ENCODE data around the gene DUSP5. TPM values are rescaled to one million over a fixed set of nuclear protein-coding genes. Genes with fewer than 3 reads are reported as not detected.

The DUSP5 gene
- total RNA-seq, 1 donor: 10.1 TPM

DNA sequence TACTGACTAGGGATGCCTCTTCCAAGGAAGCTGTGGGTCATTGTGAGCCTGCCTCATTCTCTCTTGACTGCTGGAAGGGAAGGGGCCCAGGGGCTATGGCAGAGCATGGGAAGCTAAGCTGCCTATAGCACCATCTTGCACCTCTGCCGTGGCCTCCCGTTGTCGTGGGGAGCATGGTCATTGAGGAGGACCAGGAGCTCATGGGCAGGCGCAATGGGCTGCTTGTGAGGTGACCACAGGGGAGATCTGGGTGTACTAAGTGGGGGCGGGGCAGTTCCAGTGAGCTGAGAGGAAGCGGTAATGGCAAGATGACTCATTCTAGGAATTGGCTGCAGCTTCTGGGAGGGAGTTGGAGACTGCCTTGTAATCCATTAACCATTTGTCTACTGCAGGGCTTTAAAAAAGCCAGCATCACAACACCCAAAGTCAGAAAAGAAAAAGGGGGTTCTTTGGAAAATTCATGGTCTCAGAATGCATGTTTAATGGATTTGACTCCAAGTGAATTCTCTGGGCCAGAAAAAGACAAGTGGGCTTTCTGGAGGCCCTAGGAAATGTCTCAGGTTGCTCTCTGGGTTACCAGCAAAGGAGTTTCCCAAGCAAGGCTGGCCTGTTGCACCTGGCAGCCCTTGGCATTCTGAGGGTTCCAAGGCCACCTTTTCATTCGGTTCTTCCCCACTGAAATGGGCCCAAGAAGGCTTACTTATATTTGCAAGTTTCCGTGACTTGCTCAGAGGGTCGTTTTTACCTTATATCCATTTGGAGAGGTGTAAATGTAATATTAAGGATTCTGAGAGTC is 3.6 kb downstream of the DUSP5 start:
- Histone ChIP-seq H3K27me3 (ENCODE audit: insufficient read depth, low read length) (no peaks in the 10 kb centered on the region), H3K79me2 (ENCODE audit: insufficient read depth, low read length) (peaks cover 93% of the 10 kb centered on the region), H4K20me1 (ENCODE audit: insufficient read depth, low read length) (peaks cover 16% of the 10 kb centered on the region), H3K4me2 (ENCODE audit: insufficient read depth, low read length) (peak overlapping the region; percentile 83), H3K36me3 (ENCODE audit: insufficient read depth, low read length) (peaks cover 17% of the 10 kb centered on the region), H2AFZ (ENCODE audit: low read length) (no peak overlapping the region), H3K4me1 (ENCODE audit: insufficient read depth, low read length) (peaks cover 66% of the 10 kb centered on the region), H3K27ac (ENCODE audit: low read depth, low read length) (peak overlapping the region; percentile 78), H3K9me3 (ENCODE audit: low read depth, low read length) (no peaks in the 10 kb centered on the region), H3K4me3 (ENCODE audit: insufficient read depth, low read length) (peak overlapping the region; percentile 86)
- TF ChIP-seq CTCF (IDR thresholded peaks at IDR 0.05; ENCODE audit: extremely low read depth, low read depth, low read length): no peak
- peak; percentile 96 for DNase-seq (ENCODE audit: insufficient read length, low spot score, missing footprints)

GRCh38 chr10:110502072-110502845 is 4.6 kb downstream of the DUSP5 start:
- Histone ChIP-seq H4K20me1 (ENCODE audit: insufficient read depth, low read length) (peaks cover 16% of the 10 kb centered on the region), H3K9me3 (ENCODE audit: low read depth, low read length) (no peaks in the 10 kb centered on the region), H3K27ac (ENCODE audit: low read depth, low read length) (peak overlapping the region; percentile 78), H3K27me3 (ENCODE audit: insufficient read depth, low read length) (no peaks in the 10 kb centered on the region), H3K4me2 (ENCODE audit: insufficient read depth, low read length) (peak overlapping the region; percentile 83), H3K4me3 (ENCODE audit: insufficient read depth, low read length) (peak overlapping the region; percentile 86), H3K4me1 (ENCODE audit: insufficient read depth, low read length) (peaks cover 59% of the 10 kb centered on the region), H2AFZ (ENCODE audit: low read length) (no peak overlapping the region), H3K36me3 (ENCODE audit: insufficient read depth, low read length) (peaks cover 26% of the 10 kb centered on the region), H3K79me2 (ENCODE audit: insufficient read depth, low read length) (peaks cover 93% of the 10 kb centered on the region)
- DNase-seq (ENCODE audit: insufficient read length, low spot score, missing footprints): no peak
- no peak for TF ChIP-seq CTCF (IDR thresholded peaks at IDR 0.05; ENCODE audit: extremely low read depth, low read depth, low read length)

DNA sequence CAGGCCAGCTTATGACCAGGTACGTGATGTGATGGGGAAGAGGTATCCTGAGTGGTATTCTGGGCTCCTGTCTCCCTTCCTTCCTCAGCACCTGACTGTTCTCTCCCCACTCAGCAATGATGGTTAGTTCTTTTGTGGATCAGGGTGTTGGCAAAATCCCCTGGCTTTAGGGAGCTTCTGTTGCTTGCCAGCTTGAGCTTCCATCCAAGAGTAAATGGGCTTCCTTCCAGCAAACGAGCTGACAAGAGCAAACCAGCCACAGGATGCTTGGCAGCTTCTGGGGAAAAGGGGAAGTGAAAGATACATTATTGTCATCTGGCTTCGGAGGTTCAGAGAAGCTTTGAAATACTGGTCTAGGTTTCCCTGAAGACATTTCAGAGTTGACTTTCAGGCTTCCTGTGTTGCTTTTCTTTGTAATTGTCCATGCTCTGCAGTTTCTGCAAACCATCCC is 5.2 kb downstream of the DUSP5 start:
- Histone ChIP-seq H3K4me2 (ENCODE audit: insufficient read depth, low read length) (peak overlapping the region; percentile 83), H3K9me3 (ENCODE audit: low read depth, low read length) (no peaks in the 10 kb centered on the region), H2AFZ (ENCODE audit: low read length) (no peak overlapping the region), H3K79me2 (ENCODE audit: insufficient read depth, low read length) (peaks cover 97% of the 10 kb centered on the region), H3K36me3 (ENCODE audit: insufficient read depth, low read length) (peaks cover 32% of the 10 kb centered on the region), H3K27me3 (ENCODE audit: insufficient read depth, low read length) (no peaks in the 10 kb centered on the region), H3K4me1 (ENCODE audit: insufficient read depth, low read length) (peaks cover 59% of the 10 kb centered on the region), H4K20me1 (ENCODE audit: insufficient read depth, low read length) (peaks cover 16% of the 10 kb centered on the region), H3K27ac (ENCODE audit: low read depth, low read length) (peak overlapping the region; percentile 78), H3K4me3 (ENCODE audit: insufficient read depth, low read length) (peak overlapping the region; percentile 17)
- DNase-seq (ENCODE audit: insufficient read length, low spot score, missing footprints): peak; percentile 89
- no peak for TF ChIP-seq CTCF (IDR thresholded peaks at IDR 0.05; ENCODE audit: extremely low read depth, low read depth, low read length)

Measured in osteoblast (primary cell).